ENCODE measurements around the gene ABHD2. TPM values are rescaled to one million over a fixed set of nuclear protein-coding genes. Genes with fewer than 3 reads are reported as not detected.
A peak's percentile ranks its signal among the peaks of the same experiment; 100 is the strongest.

ABHD2 gene
- total and polyA plus RNA-seq, 2 donors (not counting 1 experiment from before 2014, with no cell fraction given): 39.5 to 84.9 TPM

DNA sequence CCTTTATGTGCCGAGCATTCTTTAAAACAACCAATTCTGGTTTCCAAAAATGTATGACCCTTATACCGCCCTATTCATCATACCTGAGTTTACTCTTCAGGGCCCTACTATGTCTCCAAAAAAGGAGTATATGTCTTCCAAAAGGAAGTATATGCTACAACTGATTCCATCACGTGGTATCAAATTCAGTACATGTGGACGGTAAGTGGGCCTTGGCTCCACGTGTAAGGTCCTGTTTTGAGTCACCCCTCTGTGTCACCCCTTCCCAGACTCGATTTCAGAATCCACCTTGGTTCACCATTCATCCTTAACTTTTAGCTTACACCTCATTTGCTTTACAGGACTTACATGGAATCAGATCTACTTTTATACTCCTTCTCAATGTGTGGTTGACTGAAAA is 37.8 kb downstream of the ABHD2 start:
- H3K9me3 ChIP-seq (ENCODE audit: control insufficient read depth, insufficient read depth, low read depth, low read length): no peaks in the 10 kb centered on the region
- TF ChIP-seq, protein P1, sequence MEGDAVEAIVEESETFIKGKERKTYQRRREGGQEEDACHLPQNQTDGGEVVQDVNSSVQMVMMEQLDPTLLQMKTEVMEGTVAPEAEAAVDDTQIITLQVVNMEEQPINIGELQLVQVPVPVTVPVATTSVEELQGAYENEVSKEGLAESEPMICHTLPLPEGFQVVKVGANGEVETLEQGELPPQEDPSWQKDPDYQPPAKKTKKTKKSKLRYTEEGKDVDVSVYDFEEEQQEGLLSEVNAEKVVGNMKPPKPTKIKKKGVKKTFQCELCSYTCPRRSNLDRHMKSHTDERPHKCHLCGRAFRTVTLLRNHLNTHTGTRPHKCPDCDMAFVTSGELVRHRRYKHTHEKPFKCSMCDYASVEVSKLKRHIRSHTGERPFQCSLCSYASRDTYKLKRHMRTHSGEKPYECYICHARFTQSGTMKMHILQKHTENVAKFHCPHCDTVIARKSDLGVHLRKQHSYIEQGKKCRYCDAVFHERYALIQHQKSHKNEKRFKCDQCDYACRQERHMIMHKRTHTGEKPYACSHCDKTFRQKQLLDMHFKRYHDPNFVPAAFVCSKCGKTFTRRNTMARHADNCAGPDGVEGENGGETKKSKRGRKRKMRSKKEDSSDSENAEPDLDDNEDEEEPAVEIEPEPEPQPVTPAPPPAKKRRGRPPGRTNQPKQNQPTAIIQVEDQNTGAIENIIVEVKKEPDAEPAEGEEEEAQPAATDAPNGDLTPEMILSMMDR (conservative IDR thresholded peaks at IDR 0.05 in 1 of 2, IDR thresholded peaks at IDR 0.05 in 1 of 2; ENCODE audit: low read depth in 1 of 2, low read length in 2 of 2): no peak
- no peak for TF ChIP-seq EZH2 (IDR thresholded peaks at IDR 0.05; ENCODE audit: low read length, missing control alignments)
- H3K27ac ChIP-seq (ENCODE audit: insufficient read depth, low read length): no peak overlapping the region
- H3K9ac ChIP-seq (ENCODE audit: insufficient read depth, low read length): no peak overlapping the region
- H3K4me2 ChIP-seq (ENCODE audit: extremely low read depth, insufficient read depth, low read length): no peak overlapping the region
- no peaks in the 10 kb centered on the region for H3K27me3 ChIP-seq (ENCODE audit: control insufficient read depth, insufficient read depth, low read length)
- H4K20me1 ChIP-seq (ENCODE audit: control insufficient read depth, extremely low read depth, insufficient read depth, low read length): no peaks in the 10 kb centered on the region
- H3K4me3 ChIP-seq (replicated peaks in 1 of 4; ENCODE audit: control extremely low read depth in 1 of 4, insufficient read depth in 1 of 4, low read depth in 3 of 4, low read length in 4 of 4): no peak overlapping the region
- H3K36me3 ChIP-seq (ENCODE audit: control insufficient read depth, insufficient read depth, low read length): peaks cover 5% of the 10 kb centered on the region
- no peaks in the 10 kb centered on the region for H3K4me1 ChIP-seq (ENCODE audit: control insufficient read depth, extremely low read depth, insufficient read depth, low read length)
- DNase-seq (ENCODE audit: low read depth in 2 of 2): no peak
- no peaks in the 10 kb centered on the region for H3K79me2 ChIP-seq (ENCODE audit: control insufficient read depth, insufficient read depth, low read length)
- no peak overlapping the region for H2AFZ ChIP-seq (ENCODE audit: low read length)

- Histone ChIP-seq H3K9ac (ENCODE audit: insufficient read depth, low read length) (no peak overlapping the region), H3K27me3 (ENCODE audit: control insufficient read depth, insufficient read depth, low read length) (no peaks in the 10 kb centered on the region), H3K4me1 (ENCODE audit: control insufficient read depth, extremely low read depth, insufficient read depth, low read length) (no peaks in the 10 kb centered on the region), H3K9me3 (ENCODE audit: control insufficient read depth, insufficient read depth, low read depth, low read length) (no peaks in the 10 kb centered on the region), H3K79me2 (ENCODE audit: control insufficient read depth, insufficient read depth, low read length) (no peaks in the 10 kb centered on the region), H3K36me3 (ENCODE audit: control insufficient read depth, insufficient read depth, low read length) (peaks cover 5% of the 10 kb centered on the region), H3K4me3 (replicated peaks in 1 of 4; ENCODE audit: control extremely low read depth in 1 of 4, insufficient read depth in 1 of 4, low read depth in 3 of 4, low read length in 4 of 4) (no peak overlapping the region), H3K27ac (ENCODE audit: insufficient read depth, low read length) (no peak overlapping the region), H3K4me2 (ENCODE audit: extremely low read depth, insufficient read depth, low read length) (no peak overlapping the region), H4K20me1 (ENCODE audit: control insufficient read depth, extremely low read depth, insufficient read depth, low read length) (no peaks in the 10 kb centered on the region), H2AFZ (ENCODE audit: low read length) (no peak overlapping the region)
- TF ChIP-seq, protein P1 (conservative IDR thresholded peaks at IDR 0.05 in 1 of 2, IDR thresholded peaks at IDR 0.05 in 1 of 2; ENCODE audit: low read depth in 1 of 2, low read length in 2 of 2): peak in 1 of 2 donors; percentile 19
- no peak for TF ChIP-seq EZH2 (IDR thresholded peaks at IDR 0.05; ENCODE audit: low read length, missing control alignments)
- DNase-seq (ENCODE audit: low read depth in 2 of 2): no peak
Observed at GRCh38 chr15:89127054-89127702, 38.9 kb downstream of the ABHD2 start.

- H3K4me3 ChIP-seq (replicated peaks in 1 of 4; ENCODE audit: control extremely low read depth in 1 of 4, insufficient read depth in 1 of 4, low read depth in 3 of 4, low read length in 4 of 4): no peak overlapping the region
- H3K9me3 ChIP-seq (ENCODE audit: control insufficient read depth, insufficient read depth, low read depth, low read length): no peaks in the 10 kb centered on the region
- no peaks in the 10 kb centered on the region for H3K4me1 ChIP-seq (ENCODE audit: control insufficient read depth, extremely low read depth, insufficient read depth, low read length)
- no peak for TF ChIP-seq EZH2 (IDR thresholded peaks at IDR 0.05; ENCODE audit: low read length, missing control alignments)
- TF ChIP-seq, protein P1 (conservative IDR thresholded peaks at IDR 0.05 in 1 of 2, IDR thresholded peaks at IDR 0.05 in 1 of 2; ENCODE audit: low read depth in 1 of 2, low read length in 2 of 2): no peak
- H3K9ac ChIP-seq (ENCODE audit: insufficient read depth, low read length): no peak overlapping the region
- H3K36me3 ChIP-seq (ENCODE audit: control insufficient read depth, insufficient read depth, low read length): peaks cover 5% of the 10 kb centered on the region
- no peaks in the 10 kb centered on the region for H3K79me2 ChIP-seq (ENCODE audit: control insufficient read depth, insufficient read depth, low read length)
- no peak overlapping the region for H3K4me2 ChIP-seq (ENCODE audit: extremely low read depth, insufficient read depth, low read length)
- no peaks in the 10 kb centered on the region for H4K20me1 ChIP-seq (ENCODE audit: control insufficient read depth, extremely low read depth, insufficient read depth, low read length)
- H3K27me3 ChIP-seq (ENCODE audit: control insufficient read depth, insufficient read depth, low read length): no peaks in the 10 kb centered on the region
- no peak overlapping the region for H2AFZ ChIP-seq (ENCODE audit: low read length)
- DNase-seq (ENCODE audit: low read depth in 2 of 2): no peak
- no peak overlapping the region for H3K27ac ChIP-seq (ENCODE audit: insufficient read depth, low read length)
Observed at GRCh38 chr15:89128320-89129122, 40.3 kb downstream of the ABHD2 start.

Measured in fibroblast of lung (primary cell).